Measurements from ENCODE around the gene ZNF649.
A peak's percentile ranks its signal among the peaks of the same experiment; 100 is the strongest.
"Not testable (repeated sequence)": the region's sequence is repeated elsewhere in the genome, so short reads cannot be mapped to it uniquely, and the experiment has no call there.

The ZNF649 gene

GRCh38 chr19:51904331-51905165 is at the start of gene ZNF649:
Gene ZNF649, minus strand, starts transcription at chr19:51905017. Its CDS starts 4,910 bp downstream, at chr19:51900107.
- DNase-seq = peak; percentile 69

- no peak for DNase-seq
Measured at GRCh38 chr19:51948975-51949374, 44.2 kb upstream of the ZNF649 start.

- DNase-seq = no peak
Measured at GRCh38 chr19:51946602-51947001, 41.8 kb upstream of the ZNF649 start.

- no peak for DNase-seq
Measured at GRCh38 chr19:51944798-51945552, 40.2 kb upstream of the ZNF649 start.

- no peak for DNase-seq
Measured at GRCh38 chr19:51938936-51939335, 34.1 kb upstream of the ZNF649 start.

- DNase-seq = no peak
Measured at GRCh38 chr19:51931921-51932320, 27.1 kb upstream of the ZNF649 start.

- no peak for DNase-seq
Measured at GRCh38 chr19:51927859-51928258, 23.0 kb upstream of the ZNF649 start.

- DNase-seq = peak; percentile 82
Measured at GRCh38 chr19:51926784-51927741, 22.2 kb upstream of the ZNF649 start, which contains the start of gene ZNF613. Gene ZNF613, plus strand, starts transcription at chr19:51927472. Its CDS starts 8,749 bp downstream, at chr19:51936221.

- DNase-seq = no peak
Measured at GRCh38 chr19:51926426-51926783, 21.6 kb upstream of the ZNF649 start.

GRCh38 chr19:51921949-51922348 is 17.1 kb upstream of the ZNF649 start:
- DNase-seq = no peak

- no peak for DNase-seq
Measured at GRCh38 chr19:51919606-51920005, 14.8 kb upstream of the ZNF649 start.

- DNase-seq = no peak
Measured at GRCh38 chr19:51916167-51916566, 11.3 kb upstream of the ZNF649 start.

GRCh38 chr19:51915324-51915867 is 10.6 kb upstream of the ZNF649 start:
- DNase-seq = no peak

- not testable (repeated sequence) for DNase-seq
Measured at GRCh38 chr19:51907981-51908380, 3.2 kb upstream of the ZNF649 start.

GRCh38 chr19:51906108-51906507 is 1.3 kb upstream of the ZNF649 start:
- DNase-seq = not testable (repeated sequence)

- not testable (repeated sequence) for DNase-seq
Measured at GRCh38 chr19:51905639-51906038, 822 bp upstream of the ZNF649 start.

GRCh38 chr19:51905206-51905605 is 389 bp upstream of the ZNF649 start:
- no peak for DNase-seq

GRCh38 chr19:51903192-51903591 is 1.6 kb downstream of the ZNF649 start:
- DNase-seq = no peak

GRCh38 chr19:51901860-51902259 is 3.0 kb downstream of the ZNF649 start:
- no peak for DNase-seq

GRCh38 chr19:51891193-51891747 is 13.5 kb downstream of the ZNF649 start:
- no peak for DNase-seq

GRCh38 chr19:51889934-51890333 is 14.9 kb downstream of the ZNF649 start:
- no peak for DNase-seq

Measured in activated T-cell treated with anti-CD3 and anti-CD28 coated beads for 4 hours (primary cell).